Osteoblast (primary cell): ENCODE data around the gene TIMELESS. TPM values are rescaled to one million over a fixed set of nuclear protein-coding genes. Genes with fewer than 3 reads are reported as not detected.
"Not testable (repeated sequence)": the region's sequence is repeated elsewhere in the genome, so short reads cannot be mapped to it uniquely, and the experiment has no call there.

ENCODE experiments used
- DNase-seq: peaks from one replicate; pipeline ENCODE4 v3.0.0; 2011; ENCODE audit warnings: low spot score, mixed read lengths; ENCODE audit not compliant: insufficient read length; ENCODE audit errors: missing footprints
- H2AFZ ChIP-seq: 2 replicates; pipeline ENCODE4 v1.6.0; 2011; ENCODE audit warnings: mild to moderate bottlenecking, low read length
- H3K27ac ChIP-seq: 2 replicates; pipeline ENCODE4 v1.5.1; 2011; ENCODE audit warnings: mild to moderate bottlenecking, low read depth, low read length, moderate library complexity
- H3K27me3 ChIP-seq: 2 replicates; pipeline ENCODE4 v1.6.0; 2012; ENCODE audit warnings: mild to moderate bottlenecking, control low read depth, inconsistent platforms, low read length, moderate library complexity; ENCODE audit not compliant: insufficient read depth
- H3K36me3 ChIP-seq: 2 replicates; pipeline ENCODE4 v1.5.1; 2011; ENCODE audit warnings: mild to moderate bottlenecking, low read length, control low read depth, moderate library complexity; ENCODE audit not compliant: insufficient read depth
- H3K4me1 ChIP-seq: 2 replicates; pipeline ENCODE4 v1.5.1; 2011; ENCODE audit warnings: mild to moderate bottlenecking, low read length, control low read depth, moderate library complexity; ENCODE audit not compliant: insufficient read depth
- H3K4me2 ChIP-seq: 2 replicates; pipeline ENCODE4 v1.6.0; 2011; ENCODE audit warnings: mild to moderate bottlenecking, low read length; ENCODE audit not compliant: insufficient read depth
- H3K4me3 ChIP-seq: fragments of 200-600 bp; sonication (generic); 3 replicates; pipeline ENCODE4 v1.5.1; 2012; ENCODE audit warnings: mild to moderate bottlenecking, low read length, inconsistent platforms; ENCODE audit not compliant: insufficient read depth
- H3K79me2 ChIP-seq: 2 replicates; pipeline ENCODE4 v1.6.0; 2012; ENCODE audit warnings: mild to moderate bottlenecking, low read length, control low read depth, inconsistent platforms; ENCODE audit not compliant: insufficient read depth
- H3K9me3 ChIP-seq: 2 replicates; pipeline ENCODE4 v1.5.1; 2011; ENCODE audit warnings: low read depth, low read length, control low read depth
- H4K20me1 ChIP-seq: 2 replicates; pipeline ENCODE4 v1.6.0; 2012; ENCODE audit warnings: mild to moderate bottlenecking, low read length, control low read depth; ENCODE audit not compliant: insufficient read depth
- CTCF ChIP-seq: IDR thresholded peaks from 2 replicates; pipeline ENCODE4 v1.5.1; 2011; ENCODE audit warnings: mild to moderate bottlenecking, low read depth, low read length, moderate library complexity; ENCODE audit errors: extremely low read depth
- total RNA-seq: library from RNA; depleted of rRNA; stranded (reverse); fragments of >200 nt; gene quantifications from 2 replicates; pipeline ENCODE4 v1.2.3, GENCODE V29; 2012

TIMELESS gene
- 4.1 and 4.7 TPM in 2 replicates for total RNA-seq

GRCh38 chr12:56448860-56449621 lies at the start of gene TIMELESS:
TSS of gene TIMELESS (minus strand) at chr12:56449426. CDS start at chr12:56434170, 15,256 bp downstream.
- Histone ChIP-seq H3K9me3 (no peaks in the 10 kb centered on the region), H3K27me3 (peaks cover 2% of the 10 kb centered on the region), H3K4me1 (peaks cover 6% of the 10 kb centered on the region), H3K27ac (peak within 1 kb of the TSS; percentile 72), H3K4me3 (peak within 1 kb of the TSS; percentile 85), H2AFZ (peak within 1 kb of the TSS; percentile 98), H3K79me2 (peaks cover 4% of the 10 kb centered on the region), H3K36me3 (no peaks in the 10 kb centered on the region), H4K20me1 (no peaks in the 10 kb centered on the region), H3K4me2 (peak within 1 kb of the TSS; percentile 87)
- no peak for TF ChIP-seq CTCF
- peak; percentile 98 for DNase-seq

- not testable (repeated sequence) for H3K27me3 ChIP-seq, H3K27ac ChIP-seq, H3K4me2 ChIP-seq, H3K79me2 ChIP-seq, H2AFZ ChIP-seq, H3K4me3 ChIP-seq, H3K9me3 ChIP-seq, H4K20me1 ChIP-seq, H3K36me3 ChIP-seq, H3K4me1 ChIP-seq, DNase-seq
Measured at GRCh38 chr12:56498126-56498902, 49.1 kb upstream of the TIMELESS start.

- not testable (repeated sequence) for H3K9me3 ChIP-seq, H4K20me1 ChIP-seq, DNase-seq, H3K27me3 ChIP-seq, H3K36me3 ChIP-seq, H3K4me1 ChIP-seq, H3K27ac ChIP-seq, H3K79me2 ChIP-seq
- H3K4me2 ChIP-seq, result peak overlapping the region; percentile 67
- peak overlapping the region; percentile 55 for H3K4me3 ChIP-seq
- peak; percentile 32 for TF ChIP-seq CTCF
- H2AFZ ChIP-seq, result peak overlapping the region; percentile 59
Measured at GRCh38 chr12:56496704-56497103, 47.5 kb upstream of the TIMELESS start.

GRCh38 chr12:56494481-56494880 lies 45.3 kb upstream of the TIMELESS start:
- H3K4me2 ChIP-seq, result not testable (repeated sequence)

GRCh38 chr12:56494106-56494415 lies 44.8 kb upstream of the TIMELESS start:
- DNase-seq, result not testable (repeated sequence)

More at GRCh38 chr12:56494481-56494880, 45.3 kb upstream of the TIMELESS start:
- H3K4me3 ChIP-seq, H3K4me1 ChIP-seq, H2AFZ ChIP-seq, H3K27ac ChIP-seq, H3K36me3 ChIP-seq, H3K79me2 ChIP-seq, DNase-seq, H3K9me3 ChIP-seq, H4K20me1 ChIP-seq: not testable (repeated sequence)
- H3K27me3 ChIP-seq, result peaks cover 30% of the 10 kb centered on the region

GRCh38 chr12:56493409-56494105 lies 44.3 kb upstream of the TIMELESS start:
- not testable (repeated sequence) for H3K4me2 ChIP-seq, H3K4me1 ChIP-seq, H3K4me3 ChIP-seq

More at GRCh38 chr12:56494106-56494415, 44.8 kb upstream of the TIMELESS start:
- not testable (repeated sequence) for H3K4me3 ChIP-seq, H4K20me1 ChIP-seq, H3K4me2 ChIP-seq, H3K27ac ChIP-seq, H3K9me3 ChIP-seq, H2AFZ ChIP-seq, H3K4me1 ChIP-seq, H3K36me3 ChIP-seq, H3K79me2 ChIP-seq
- H3K27me3 ChIP-seq, result peaks cover 34% of the 10 kb centered on the region

More at GRCh38 chr12:56493409-56494105, 44.3 kb upstream of the TIMELESS start:
- not testable (repeated sequence) for H2AFZ ChIP-seq, H3K27ac ChIP-seq, H3K36me3 ChIP-seq, DNase-seq, H3K9me3 ChIP-seq, H4K20me1 ChIP-seq, H3K79me2 ChIP-seq
- peaks cover 39% of the 10 kb centered on the region for H3K27me3 ChIP-seq
